Cardiac fibroblast (primary cell): ENCODE results near the gene SEZ6L.

Experiments used
- DNase-seq, 2 donors: peaks; one replicate each; pipeline versions ENCODE4 v3.0.0 to v3.0.0-alpha.2; 2010; ENCODE audit warnings: low read depth in 2 of 2
- H3K4me3 ChIP-seq, 2 donors: replicated peaks in 1 of 2; 1 replicate in 1 of 2; 2 replicates in 1 of 2; pipeline ENCODE4 v1.5.1; 2011; ENCODE audit warnings: low read depth in 2 of 2, low read length in 2 of 2, mild to moderate bottlenecking in 2 of 2, moderate library complexity in 1 of 2
- CTCF ChIP-seq: IDR thresholded peaks from one replicate; pipeline ENCODE4 v1.5.1; 2011; ENCODE audit warnings: low read depth, mild to moderate bottlenecking, low read length, inconsistent platforms

Gene SEZ6L

DNA sequence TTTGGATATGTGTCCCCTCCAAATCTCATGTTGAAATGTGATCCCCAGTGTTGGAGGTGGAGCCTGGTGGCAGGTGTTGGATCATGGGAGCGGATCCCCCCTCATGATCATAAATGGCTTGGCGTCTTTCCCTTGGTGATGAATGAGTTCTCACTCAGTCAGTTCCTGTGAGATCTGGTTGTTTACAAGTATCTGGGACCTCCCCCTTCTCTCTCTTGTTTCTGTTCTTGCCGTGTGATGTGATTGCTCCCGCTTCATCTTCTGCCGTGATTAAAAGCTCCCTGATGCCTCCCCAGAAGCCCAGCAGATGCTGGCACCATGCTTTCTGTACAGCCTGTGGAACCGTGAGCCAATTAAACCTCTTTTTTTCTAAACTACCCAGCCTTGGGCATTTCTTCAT, 102.2 kb downstream of the SEZ6L start:
- TF ChIP-seq CTCF: no peak
- H3K4me3 ChIP-seq: no peak overlapping the region
- no peak for DNase-seq

DNA sequence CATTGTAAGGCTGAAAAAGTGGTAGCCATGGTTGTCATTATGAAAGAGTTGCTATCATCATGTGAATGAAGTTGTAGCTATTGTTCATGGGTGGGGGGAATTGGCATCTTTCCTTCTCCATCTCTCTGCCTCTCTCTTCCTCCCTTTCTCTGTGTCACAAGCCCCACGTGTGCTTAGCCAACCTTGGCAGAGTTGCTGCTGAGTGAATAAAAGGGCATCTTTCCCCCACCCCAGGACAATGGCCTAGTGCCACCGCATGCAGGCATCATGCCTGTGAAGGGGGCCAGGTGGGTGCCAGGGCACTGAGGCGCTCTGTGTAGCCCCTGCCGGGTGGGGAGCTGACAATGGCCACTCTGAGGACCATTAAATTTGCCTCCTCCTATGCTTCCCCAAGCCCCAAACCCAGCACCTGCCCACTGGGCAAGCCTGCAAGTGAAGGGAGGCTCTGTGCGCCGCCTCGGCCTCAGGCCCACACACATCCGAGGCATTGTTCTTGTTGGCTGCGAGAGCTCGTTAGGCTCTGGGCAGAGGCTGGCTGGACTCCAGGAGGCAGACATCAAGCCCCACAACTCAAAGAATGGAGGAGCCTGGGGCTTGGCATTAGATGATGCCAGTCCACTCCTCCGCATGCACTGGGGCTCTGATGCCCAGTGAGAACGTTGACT, 103.9 kb downstream of the SEZ6L start:
- no peak for DNase-seq
- no peak overlapping the region for H3K4me3 ChIP-seq
- no peak for TF ChIP-seq CTCF

DNA sequence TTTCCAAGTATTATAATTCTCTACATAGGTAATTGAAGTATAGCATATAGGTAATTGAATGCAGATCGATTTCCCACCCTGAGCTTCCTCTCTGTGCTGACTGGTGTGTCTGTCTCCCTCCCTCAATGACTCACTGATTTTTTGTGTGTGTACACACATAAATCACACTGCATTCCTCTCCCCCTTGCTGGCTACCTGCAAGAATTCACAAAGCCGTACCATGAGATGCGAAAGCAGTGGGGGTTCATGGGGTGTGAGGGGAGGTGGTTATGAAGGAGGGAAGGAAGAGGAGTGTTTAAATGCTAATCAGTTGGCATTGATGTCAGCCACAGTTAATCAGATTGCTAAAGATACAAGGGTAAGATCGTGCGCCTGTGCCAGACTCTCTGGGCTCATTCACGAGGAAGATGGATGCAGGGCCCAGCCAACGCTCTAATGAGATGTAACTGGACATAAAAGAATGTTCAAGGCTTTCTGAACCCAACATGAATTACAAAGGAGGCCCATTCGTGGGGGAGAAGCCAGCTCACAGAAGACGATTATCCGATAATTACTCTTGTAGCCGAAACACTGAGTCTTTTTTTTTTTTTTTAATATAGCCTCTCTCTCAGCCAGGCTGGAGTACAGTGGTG, 107.4 kb downstream of the SEZ6L start:
- DNase-seq: no peak
- TF ChIP-seq CTCF: no peak
- H3K4me3 ChIP-seq: no peak overlapping the region

GRCh38 chr22:26281941-26282340, 112.7 kb downstream of the SEZ6L start:
- no peak for TF ChIP-seq CTCF
- no peak for DNase-seq
- no peak overlapping the region for H3K4me3 ChIP-seq

DNA sequence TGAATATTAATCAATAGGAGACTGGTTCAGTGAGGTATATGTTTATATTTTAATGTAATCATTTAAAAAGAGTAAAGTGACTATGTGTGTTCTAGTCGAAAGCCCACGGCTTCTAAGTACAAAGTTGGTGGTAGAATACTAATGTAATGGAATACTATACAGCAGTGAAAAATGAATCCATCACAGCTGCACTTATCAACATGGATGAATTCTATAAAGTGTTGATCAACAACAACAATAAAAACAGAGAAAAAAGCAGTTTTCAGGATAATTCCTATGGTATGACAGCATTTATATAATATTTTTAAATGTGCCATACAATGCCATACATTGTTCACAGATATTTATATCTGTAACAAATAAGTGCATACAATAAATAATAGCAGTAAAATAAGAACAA, 114.1 kb downstream of the SEZ6L start:
- no peak for TF ChIP-seq CTCF
- DNase-seq: no peak
- no peak overlapping the region for H3K4me3 ChIP-seq

- no peak overlapping the region for H3K4me3 ChIP-seq
- TF ChIP-seq CTCF: no peak
- no peak for DNase-seq
Observed at GRCh38 chr22:26285632-26286031, 116.4 kb downstream of the SEZ6L start.
